GM19455 (cell line): Measurements from ENCODE around the gene STXBP5L.
"Not testable (repeated sequence)": the region's sequence is repeated elsewhere in the genome, so short reads cannot be mapped to it uniquely, and the experiment has no call there.

Experiments
- ATAC-seq: cut with Tn5 transposase; IDR thresholded peaks from one replicate; pipeline ENCODE4 v1.9.1; 2021; ENCODE audit not compliant: unreplicated experiment

Gene STXBP5L

DNA sequence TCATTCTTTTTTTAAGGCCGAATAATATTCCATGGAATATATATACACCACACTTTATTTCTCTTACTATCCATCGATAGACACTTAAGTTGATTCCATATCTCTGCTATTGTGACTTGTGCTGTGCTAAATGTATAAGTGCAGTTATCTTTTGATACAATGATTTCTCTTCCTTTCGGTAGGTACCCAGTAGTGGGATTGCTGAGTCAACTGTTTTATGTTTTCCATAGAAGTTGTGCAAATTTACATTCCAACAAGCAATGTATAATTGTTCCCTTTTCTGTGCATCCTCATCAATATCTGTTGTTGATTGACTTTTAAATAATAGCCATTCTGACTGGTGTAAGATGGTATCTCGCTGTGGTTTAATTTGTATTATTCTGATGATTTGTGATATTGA, 81.0 kb downstream of the STXBP5L start:
- no peak for ATAC-seq

DNA sequence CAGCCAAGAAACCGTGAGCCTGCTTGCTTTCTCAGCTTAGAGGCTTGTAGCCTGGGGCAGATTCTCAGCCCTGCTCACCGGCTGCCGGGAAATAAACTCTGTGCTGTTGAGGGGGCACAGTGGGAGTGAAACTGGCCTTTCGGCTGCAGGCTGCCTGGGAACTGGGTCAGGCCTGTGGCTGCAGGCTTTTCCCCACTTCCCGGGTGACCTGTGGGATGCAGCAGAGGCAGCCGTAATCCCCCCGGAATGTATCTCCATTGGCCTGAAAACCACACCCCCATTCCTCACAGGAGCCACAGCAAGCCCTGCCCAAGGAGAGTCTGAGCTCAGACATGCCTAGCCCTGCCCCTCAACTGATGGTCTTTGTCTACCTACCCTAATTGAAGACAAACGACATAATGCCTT, 110.9 kb downstream of the STXBP5L start:
- ATAC-seq = no peak

DNA sequence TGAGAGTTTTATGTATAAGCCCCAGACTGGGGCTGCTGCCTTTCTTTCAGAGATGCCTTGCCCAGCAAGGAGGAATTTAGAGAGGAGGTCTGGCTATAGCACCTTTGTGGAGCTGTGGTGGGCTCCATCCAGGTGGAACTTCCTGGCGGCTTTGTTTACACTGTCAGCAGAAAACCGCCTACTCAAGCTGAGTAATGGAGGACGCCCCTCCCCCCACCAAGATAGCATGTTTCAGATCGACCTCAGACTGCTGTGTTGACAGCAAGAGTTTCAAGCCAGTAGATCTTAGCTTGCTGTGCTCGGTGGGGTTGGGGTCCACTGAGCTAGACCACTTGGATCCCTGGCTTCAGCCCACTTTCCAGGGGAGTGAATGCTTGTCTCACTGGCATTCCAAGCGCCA, 155.6 kb downstream of the STXBP5L start:
- no peak for ATAC-seq

DNA sequence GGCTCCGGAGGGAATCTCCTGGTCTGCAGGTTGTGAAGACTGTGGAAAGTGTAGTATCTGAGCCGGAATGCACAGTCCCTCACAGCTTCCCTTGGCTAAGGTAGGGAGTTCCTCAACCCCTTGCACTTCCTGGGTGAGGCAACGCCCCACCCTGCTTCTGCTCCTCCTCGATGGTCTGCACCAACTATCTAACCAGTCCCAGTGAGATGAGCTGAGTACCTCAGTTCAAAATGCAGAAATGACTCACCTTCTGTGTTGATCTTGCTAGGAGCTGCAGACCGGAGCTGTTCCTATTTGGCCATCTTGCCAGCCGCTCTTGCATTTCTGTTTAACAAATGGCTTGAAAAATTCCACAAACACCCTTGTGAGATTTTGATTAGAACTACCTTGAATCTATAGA, 156.1 kb downstream of the STXBP5L start:
- ATAC-seq = no peak

DNA sequence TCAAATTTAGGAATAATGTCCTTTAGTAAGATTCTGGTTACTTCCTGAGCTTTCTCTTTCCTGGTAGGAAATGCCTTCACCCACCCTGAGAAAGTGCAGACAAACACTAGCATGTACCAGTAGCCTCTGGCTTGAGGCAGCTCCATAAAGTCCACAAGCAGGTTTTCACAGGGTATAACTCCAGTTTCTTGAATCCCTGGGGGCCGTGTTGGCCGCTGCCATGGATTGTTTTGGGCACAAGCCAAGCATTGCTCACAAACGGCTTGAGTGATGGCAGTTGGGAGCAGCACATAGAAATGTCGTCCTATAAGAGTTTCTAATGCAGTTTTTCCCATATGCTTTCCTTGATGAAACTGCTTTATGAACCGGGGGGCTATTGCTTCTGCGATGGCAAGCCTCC, 164.1 kb downstream of the STXBP5L start:
- no peak for ATAC-seq

DNA sequence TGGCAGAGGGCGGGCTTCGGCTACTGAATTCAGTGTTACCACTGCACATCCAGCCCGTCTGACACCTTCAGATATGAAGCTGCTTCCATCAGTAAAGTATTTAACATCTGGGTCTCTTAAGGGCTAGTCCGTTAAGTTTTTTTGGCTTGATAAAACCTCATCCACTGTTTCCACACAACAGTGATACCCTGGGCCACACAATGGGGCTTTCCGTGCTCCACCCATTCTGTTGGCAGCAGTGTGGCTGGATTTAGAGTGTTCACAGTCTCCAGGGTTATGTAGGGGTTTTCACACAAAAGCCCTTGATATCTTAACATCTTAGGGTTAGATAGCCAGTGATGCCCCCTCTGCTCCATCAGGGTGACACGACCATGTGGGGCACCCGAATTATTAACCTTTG, 165.0 kb downstream of the STXBP5L start:
- no peak for ATAC-seq

DNA sequence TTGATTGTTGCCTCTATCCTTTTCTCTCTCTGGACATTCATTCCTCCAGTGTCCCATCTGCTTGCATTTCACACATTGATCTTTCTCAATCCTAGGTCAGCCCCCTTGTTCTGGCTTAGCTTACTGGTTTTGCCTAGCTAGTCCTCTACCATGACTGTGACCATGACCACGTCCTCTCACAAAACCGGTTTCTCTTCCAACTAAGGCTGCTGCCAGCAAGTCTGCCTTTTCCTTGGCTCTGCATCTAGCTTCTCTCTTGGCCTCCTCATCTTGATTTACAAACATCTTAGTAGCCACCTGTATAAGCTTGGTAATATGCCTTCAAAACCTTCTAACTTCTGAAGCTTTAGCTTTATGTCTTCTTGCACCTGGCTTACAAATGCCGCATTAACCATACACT, 167.2 kb downstream of the STXBP5L start:
- ATAC-seq = no peak

DNA sequence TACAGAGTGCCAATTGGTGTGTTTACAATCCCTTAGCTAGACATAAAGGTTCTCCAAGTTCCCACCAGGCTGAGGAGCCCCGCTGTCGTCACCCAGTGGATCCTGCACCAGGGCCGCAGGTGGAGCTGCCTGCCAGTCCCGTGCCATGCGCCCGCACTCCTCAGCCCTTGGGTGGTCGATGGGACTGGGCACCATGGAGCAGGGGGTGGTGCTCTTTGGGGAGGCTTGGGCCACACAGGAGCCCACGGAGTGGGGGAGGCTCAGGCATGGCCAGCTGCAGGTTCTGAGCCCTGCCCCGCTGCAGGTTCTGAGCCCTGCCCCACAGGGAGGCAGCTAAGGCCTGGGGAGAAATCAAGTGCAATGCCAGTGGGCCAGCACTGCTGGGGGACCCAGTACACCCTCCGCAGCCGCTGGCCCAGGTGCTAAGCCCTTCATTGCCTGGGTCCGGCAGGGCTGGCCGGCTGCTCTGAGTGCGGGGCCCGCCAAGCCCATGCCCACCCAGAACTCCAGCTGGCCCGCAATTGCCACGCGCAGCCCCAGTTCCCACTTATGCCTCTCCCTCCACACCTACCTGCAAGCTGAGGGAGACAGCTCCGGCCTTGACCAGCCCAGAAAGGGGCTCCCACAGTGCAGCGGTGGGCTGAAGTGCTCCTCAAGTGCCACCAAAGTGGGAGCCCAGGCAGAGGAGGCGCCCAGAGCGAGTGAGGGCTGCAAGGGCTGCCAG, 170.5 kb downstream of the STXBP5L start:
- not testable (repeated sequence) for ATAC-seq

DNA sequence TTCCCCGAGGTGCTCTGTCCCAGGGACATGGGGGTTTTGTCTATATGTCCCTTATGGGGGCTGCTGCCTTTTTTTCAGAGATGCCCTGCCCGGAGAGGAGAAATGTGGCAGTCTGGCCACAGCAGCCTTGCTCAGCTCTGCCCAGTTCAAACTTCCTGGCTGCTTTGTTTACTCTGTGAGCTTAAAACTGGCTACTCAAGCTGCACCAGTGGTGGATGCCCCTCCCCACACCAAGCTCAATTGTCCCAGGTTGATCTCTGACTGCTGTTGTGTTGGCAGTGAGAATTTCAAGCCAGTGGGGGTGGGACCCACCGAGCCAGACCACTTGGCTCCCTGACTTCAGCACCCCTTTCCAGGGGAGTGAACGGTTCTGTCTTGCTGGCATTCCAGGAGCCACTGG, 188.9 kb downstream of the STXBP5L start:
- ATAC-seq = no peak

DNA sequence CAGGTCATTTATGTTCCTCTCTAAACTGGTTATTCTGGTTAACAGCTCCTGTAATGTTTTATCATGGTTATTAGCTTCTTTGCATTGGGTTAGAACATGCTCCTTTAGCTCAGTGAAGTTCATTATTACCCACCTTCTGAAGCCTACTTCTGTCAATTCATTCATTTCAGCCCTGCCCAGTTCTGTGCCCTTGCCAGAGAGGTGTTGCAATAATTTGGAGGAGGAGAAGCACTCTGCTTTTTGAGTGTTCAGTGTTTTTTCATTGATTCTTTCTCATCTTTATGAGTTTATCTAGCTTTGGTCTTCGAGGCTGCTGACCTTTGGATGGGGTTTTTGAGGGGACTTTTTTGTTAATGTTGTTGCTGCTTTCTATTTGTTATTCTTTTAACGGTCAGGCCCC, 203.1 kb downstream of the STXBP5L start:
- not testable (repeated sequence) for ATAC-seq

DNA sequence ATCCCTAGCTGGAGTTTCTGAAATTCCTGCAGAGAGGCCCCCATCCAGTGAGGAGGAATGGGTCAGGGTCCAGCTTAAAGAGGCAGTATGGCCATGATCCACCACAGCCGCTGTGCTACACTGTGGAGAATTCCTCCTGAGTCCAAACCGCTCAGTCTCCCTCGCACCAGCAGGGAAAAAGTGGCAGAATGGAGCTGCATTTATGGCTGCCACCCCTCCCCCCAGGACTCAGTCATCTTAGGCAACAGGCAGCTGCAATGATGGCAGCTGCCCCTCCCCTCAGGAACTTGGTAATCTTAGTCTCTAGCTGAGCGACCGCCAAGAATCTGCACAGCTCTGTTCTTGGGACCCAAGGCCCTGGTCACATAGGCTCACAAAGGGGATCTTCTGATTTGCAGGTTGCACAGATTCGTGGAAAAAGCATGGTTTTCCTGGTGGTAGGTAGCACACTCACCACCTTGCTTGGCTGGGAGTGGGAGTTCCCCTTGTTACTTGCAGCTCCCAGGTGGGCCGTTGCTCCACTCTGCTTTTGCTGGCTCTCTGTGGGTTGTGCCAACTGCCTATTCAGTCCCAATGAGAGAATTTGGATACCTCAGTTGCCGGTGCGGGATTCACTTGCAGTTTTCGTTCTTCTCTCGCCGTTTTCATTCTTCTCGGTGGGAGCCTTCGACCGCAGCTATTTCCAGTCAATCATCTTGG, 204.1 kb downstream of the STXBP5L start:
- no peak for ATAC-seq

DNA sequence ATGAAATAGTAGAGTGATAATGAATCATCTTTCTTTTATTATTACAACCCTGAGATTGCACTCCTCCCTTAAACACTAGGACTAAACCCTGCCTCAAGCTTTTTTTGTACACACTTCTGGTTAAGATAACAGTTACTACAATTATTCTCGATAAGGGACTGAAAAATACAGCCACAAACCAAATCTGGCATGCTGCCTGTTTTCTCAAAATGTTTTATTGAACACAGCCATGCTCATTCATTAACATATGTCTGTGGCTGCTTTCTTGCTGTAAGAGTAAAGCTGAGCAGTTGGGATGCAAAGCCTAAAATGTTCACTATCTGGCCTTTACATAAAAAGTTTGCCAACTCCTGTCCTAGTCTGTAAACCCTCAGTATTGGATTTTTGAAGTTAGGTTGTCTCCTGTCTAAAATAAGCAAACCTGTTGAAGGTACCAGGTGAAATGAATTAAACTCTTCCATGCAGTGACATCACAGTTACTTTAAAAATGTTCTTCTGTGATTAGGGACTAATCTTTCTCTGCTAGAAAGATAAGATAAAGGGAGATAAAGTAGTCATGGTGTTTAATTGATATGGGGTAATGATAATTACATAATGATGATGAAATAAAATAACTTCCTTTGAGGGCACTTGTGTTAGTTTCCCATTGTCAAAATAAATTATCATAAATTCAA, 218.2 kb downstream of the STXBP5L start:
- ATAC-seq = no peak

DNA sequence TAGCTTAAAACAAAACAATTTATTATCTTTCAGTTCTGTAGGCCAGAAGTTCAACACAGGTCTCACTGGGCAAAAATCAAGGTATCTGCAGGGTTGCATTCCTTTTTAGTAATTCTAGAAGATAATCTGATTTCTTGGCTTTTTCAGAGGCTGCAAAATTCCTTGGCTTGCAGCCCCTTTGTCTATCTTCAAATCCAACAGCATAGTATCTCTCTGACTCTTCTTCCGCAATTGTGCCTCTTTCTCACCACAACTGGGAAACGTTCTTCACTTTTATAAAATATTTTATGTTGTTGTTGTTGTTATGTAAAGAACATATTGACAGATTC, 218.7 kb downstream of the STXBP5L start:
- no peak for ATAC-seq

DNA sequence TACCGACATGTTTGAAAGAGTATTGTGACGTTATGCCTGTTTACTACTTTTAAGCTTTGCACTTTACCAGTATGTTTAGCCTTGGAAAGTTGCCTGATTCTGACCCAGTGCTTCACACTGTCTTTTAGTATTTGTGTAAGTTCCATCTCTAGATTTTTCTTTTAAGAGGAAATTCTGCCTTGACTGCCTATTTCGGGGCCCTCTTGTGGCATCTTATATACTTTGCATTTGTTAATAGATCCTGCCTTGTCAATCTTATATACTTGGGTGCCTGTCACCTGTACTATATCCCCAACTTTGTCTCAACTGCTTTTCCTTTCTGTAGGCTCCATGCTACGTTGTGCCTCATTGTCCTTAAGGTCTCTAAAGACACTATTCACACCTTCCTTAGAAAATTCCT, 244.6 kb downstream of the STXBP5L start:
- no peak for ATAC-seq

DNA sequence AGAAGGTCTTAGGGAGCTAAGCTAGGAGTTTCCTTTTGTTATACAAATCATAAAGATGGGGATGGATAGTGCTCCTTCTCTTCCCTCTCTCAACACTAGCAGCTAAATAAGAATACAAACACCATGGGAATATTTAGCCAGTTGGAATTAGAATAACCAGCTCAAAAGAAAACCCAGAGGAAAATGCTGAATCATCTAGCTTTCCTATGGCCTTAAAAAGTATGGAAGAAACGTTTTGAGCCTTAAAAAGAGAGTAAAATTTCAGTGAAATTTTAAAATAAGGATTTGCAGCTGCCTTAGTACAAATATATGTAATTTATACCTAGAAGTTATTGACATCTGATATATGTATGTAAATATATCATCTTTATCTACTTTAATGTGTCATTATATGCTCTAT, 245.8 kb downstream of the STXBP5L start:
- no peak for ATAC-seq

DNA sequence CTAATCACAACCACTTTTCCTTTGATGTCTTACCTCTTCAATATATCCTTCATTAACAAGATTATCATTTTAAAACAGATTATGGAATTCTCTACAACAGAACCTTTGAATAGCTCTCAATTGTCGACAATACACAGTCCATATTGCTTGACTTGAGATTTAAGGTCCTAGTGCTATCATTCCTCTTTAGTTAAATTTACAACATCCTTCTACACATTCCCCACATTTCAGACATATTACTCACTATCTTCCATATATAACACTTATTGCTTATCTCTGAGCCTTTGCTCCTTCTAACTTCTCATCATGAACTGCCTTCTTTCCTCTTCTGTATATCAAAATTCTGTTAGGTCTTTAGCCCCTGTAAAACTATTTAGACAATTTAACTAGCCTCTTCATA, 247.0 kb downstream of the STXBP5L start:
- no peak for ATAC-seq

DNA sequence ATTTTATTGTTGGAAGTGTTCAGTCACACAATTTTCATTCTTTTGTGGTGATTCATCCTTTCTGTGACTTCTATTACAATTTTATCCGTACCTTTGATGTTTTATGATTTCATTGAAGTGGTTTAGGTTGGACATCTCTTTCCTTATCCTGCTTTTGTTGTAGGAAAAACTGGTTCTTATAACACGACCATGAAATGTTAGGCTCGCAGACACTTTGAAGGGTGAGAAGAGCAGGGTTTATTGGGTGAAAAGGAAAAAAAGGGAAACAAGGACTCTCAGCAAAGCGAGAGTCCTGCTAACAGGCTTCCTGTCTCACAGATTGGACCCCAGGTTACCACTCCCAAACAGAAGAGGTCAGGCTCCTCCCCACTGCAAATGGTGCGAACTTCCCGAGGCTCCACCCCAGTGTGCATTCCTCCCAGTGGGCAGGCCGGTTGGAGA, 257.4 kb downstream of the STXBP5L start:
- ATAC-seq = no peak

DNA sequence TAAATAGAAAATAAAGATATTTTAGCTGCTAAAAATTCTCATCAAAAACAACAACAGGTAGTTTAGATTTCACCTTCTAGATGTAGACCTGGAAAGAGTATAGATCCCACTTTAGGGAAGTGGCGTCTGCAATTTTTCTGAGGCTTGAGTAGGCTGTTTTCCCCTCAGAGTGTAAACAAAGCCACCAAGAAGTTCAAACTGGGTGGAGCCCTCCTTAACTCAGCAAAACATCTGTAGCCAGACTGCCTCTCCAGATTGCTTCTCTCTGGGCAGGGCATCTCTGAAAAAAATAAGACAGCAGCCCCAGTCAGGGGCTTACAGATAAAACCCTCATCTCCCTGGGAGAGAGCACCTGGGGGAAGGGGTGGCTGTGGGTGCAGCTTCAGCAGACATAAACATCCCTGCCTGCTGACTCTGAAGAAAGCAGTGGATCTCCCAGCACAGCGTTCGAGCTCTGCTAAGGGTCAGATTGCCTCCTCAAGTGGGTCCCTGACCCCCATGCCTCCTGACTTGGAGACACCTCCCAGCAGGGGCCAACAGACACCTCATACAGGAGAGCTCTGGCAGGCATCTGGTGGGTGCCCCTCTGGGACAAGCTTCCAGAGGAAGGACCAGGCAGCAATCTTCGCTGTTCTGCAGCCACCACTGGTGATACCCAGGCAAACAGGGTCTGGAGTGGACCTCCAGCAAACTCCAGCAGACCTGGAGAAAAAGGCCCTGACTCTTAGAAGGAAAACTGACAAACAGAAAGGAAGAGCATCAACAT, 259.6 kb downstream of the STXBP5L start:
- no peak for ATAC-seq

DNA sequence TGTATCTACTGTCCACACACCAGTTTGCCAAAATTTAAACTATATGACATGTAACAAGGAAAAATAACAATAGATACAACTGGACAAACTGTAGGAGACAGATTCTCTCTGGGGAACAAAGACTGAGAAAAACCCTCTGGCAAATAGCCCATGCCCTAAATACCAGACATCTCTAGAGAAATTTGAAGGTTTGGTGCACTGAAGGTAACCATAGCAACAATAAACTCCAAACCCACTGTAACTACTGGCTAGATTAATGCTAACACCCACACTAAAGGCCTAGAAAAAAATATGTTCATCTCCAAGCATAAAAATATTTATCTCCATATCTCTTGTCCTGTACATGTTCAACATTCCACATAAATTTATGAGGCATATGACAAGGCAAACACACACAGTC, 267.1 kb downstream of the STXBP5L start:
- no peak for ATAC-seq

DNA sequence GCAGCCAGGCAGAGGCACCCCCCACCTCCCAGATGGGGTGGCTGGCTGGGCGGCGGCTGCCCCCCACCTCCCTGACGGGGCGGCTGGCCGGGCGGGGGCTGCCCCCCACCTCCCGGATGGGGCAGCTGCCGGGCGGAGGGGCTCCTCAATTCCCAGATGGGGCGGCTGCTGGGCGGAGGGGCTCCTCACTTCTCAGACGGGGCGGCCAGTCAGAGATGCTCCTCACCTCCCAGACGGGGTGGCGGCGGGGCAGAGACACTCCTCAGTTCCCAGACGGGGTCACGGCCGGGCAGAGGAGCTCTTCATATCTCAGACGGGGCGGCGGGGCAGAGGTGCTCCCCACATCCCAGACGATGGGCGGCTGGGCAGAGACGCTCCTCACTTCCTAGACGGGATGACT, 282.6 kb downstream of the STXBP5L start:
- not testable (repeated sequence) for ATAC-seq

DNA sequence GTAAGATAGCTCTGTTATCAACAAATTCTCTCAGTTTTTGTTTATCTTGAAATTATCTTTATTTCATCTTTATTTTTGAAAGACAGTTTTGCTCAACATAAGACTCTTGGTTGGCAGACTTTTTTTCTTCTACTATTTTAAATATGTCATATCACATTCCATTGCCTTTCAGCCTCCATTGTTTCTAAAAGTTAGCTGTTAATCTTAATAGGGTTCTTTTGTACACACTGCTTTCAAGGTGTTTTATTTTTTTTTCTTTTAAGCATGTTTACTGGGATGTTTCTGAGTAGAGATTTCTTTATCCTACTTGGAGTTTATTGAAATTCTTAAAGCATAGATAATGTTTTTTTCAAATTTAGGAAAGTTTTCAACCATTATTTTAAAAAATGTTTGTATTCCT, 294.6 kb downstream of the STXBP5L start:
- ATAC-seq = no peak

DNA sequence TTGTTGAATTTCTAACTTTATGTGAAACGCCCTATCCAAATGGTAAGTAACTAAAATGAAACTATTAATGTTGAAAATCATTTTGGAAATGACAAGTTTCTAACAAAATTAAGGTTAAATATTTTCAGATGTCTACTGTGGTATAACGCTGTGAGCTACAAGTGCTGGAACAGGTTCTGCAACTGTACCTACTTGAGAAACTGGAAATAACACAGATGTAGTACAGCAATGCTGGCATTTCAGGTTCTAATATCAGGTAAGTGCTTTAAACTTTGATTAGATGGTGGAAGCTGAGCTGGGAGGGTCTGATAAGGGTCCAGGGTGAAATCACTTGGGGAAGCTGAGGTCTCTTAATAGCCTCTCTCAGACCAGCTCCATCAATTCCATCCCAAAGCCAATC, 315.1 kb downstream of the STXBP5L start:
- ATAC-seq = no peak
